ENCODE data around the gene UGCG. TPM values are rescaled to one million over a fixed set of nuclear protein-coding genes. Genes with fewer than 3 reads are reported as not detected.

UGCG gene
- total and polyA plus RNA-seq, 2 of the 8 experiments (the other 6 are each of a cell fraction or from before 2014, with no cell fraction given): 14.9 to 34.0 TPM

DNA sequence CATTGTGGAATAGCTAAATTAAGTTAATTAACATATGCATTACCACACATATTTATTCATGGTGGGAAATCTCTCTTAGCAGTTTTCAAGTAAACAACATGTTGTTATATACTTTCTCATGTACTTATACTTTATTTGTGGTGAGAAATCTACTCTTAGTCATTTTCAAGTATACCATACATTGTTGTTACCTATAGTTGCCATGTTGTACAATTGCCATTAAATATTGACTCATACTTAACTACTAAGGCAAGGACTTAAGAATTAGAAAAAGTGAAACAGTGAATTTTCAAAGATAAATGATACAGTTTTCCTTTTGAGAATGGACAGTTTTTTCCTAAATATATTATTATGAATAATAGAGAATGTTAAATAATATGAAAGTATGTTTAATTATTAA lies 27.7 kb downstream of the UGCG start:
- Histone ChIP-seq H3K56ac (replicated peaks; ENCODE audit: insufficient read length, low read depth, low read length) (no peak overlapping the region), H3K9me3 (ENCODE audit: insufficient read depth in 2 of 2, low read depth in 1 of 2, low read length in 1 of 2) (no peaks in the 10 kb centered on the region), H3K23me2 (ENCODE audit: low read depth, low read length) (no peaks in the 10 kb centered on the region), H3K79me2 (ENCODE audit: control insufficient read depth in 1 of 2, insufficient read depth in 2 of 2, low read length in 2 of 2) (no peaks in the 10 kb centered on the region), H4K5ac (ENCODE audit: insufficient read length, low read depth, low read length) (no peak overlapping the region), H3K79me1 (ENCODE audit: low read depth, low read length) (no peaks in the 10 kb centered on the region), H2AFZ (ENCODE audit: low read length) (no peak overlapping the region), H2BK15ac (ENCODE audit: low read length) (no peak overlapping the region), H2BK120ac (replicated peaks; ENCODE audit: low read depth, low read length) (no peak overlapping the region), H3K27me3 (replicated peaks in 1 of 4; ENCODE audit: control insufficient read depth in 3 of 4, extremely low read depth in 1 of 4, insufficient read depth in 3 of 4, low read length in 3 of 4) (no peaks in the 10 kb centered on the region), H3K4me2 (ENCODE audit: insufficient read depth in 1 of 2, low read depth in 2 of 2, low read length in 2 of 2) (no peak overlapping the region), H4K91ac (replicated peaks; ENCODE audit: insufficient read length, low read length) (no peak overlapping the region), H3K27ac (ENCODE audit: low read depth, low read length) (no peak overlapping the region), H3K14ac (ENCODE audit: insufficient read length) (no peak overlapping the region), H3K18ac (ENCODE audit: extremely low read depth, low read length) (no peak overlapping the region), H3K9ac (replicated peaks in 1 of 4; ENCODE audit: extremely low read depth in 1 of 4, low read depth in 3 of 4, low read length in 3 of 4) (no peak overlapping the region), H2AK5ac (ENCODE audit: low read depth, low read length) (no peak overlapping the region), H3K4me3 (ENCODE audit: extremely low read depth in 1 of 4, insufficient read depth in 2 of 4, low read depth in 3 of 4, low read length in 4 of 4) (no peak overlapping the region), H3K4ac (replicated peaks; ENCODE audit: insufficient read length, low read depth, low read length) (no peak overlapping the region), H3K23ac (ENCODE audit: insufficient read length) (no peak overlapping the region), H4K20me1 (replicated peaks in 1 of 2; ENCODE audit: control insufficient read depth in 1 of 2, insufficient read depth in 2 of 2, low read length in 2 of 2) (no peaks in the 10 kb centered on the region), H2BK12ac (ENCODE audit: low read depth, low read length) (no peak overlapping the region), H4K8ac (ENCODE audit: extremely low read depth, insufficient read depth, low read length) (no peak overlapping the region), H3K36me3 (ENCODE audit: control insufficient read depth in 2 of 4, insufficient read depth in 4 of 4, low read length in 3 of 4) (peaks cover 0 to 28% (median 2%) of the 10 kb centered on the region in 4 experiments; a peak in 4 of 8 replicates), H2BK5ac (ENCODE audit: low read depth, low read length) (no peak overlapping the region), H3K4me1 (replicated peaks in 1 of 4; ENCODE audit: control insufficient read depth in 3 of 4, insufficient read depth in 4 of 4, low read length in 3 of 4) (no peaks in the 10 kb centered on the region), H2BK20ac (ENCODE audit: low read length) (no peak overlapping the region)
- TF ChIP-seq, protein P1, sequence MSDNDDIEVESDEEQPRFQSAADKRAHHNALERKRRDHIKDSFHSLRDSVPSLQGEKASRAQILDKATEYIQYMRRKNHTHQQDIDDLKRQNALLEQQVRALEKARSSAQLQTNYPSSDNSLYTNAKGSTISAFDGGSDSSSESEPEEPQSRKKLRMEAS (IDR thresholded peaks at IDR 0.05): no peak
- TF ChIP-seq CHD2 (IDR thresholded peaks at IDR 0.05; ENCODE audit: low read length) (no peak), TCF12 (IDR thresholded peaks at IDR 0.05; ENCODE audit: low read depth, low read length) (no peak), JUN (IDR thresholded peaks at IDR 0.05; ENCODE audit: low read depth, low read length) (no peak), YY1 (IDR thresholded peaks at IDR 0.05; ENCODE audit: low read depth, low read length) (no peak), RXRA (IDR thresholded peaks at IDR 0.05; ENCODE audit: insufficient read depth, low read depth, low read length) (no peak), EP300 (IDR thresholded peaks at IDR 0.05; ENCODE audit: borderline replicate concordance in 1 of 2, low read depth in 2 of 2, low read length in 2 of 2) (no peak), CHD1 (IDR thresholded peaks at IDR 0.05; ENCODE audit: low read depth, low read length) (no peak), RFX5 (IDR thresholded peaks at IDR 0.05; ENCODE audit: borderline replicate concordance, low read depth, low read length) (no peak)
- TF ChIP-seq, protein P2, sequence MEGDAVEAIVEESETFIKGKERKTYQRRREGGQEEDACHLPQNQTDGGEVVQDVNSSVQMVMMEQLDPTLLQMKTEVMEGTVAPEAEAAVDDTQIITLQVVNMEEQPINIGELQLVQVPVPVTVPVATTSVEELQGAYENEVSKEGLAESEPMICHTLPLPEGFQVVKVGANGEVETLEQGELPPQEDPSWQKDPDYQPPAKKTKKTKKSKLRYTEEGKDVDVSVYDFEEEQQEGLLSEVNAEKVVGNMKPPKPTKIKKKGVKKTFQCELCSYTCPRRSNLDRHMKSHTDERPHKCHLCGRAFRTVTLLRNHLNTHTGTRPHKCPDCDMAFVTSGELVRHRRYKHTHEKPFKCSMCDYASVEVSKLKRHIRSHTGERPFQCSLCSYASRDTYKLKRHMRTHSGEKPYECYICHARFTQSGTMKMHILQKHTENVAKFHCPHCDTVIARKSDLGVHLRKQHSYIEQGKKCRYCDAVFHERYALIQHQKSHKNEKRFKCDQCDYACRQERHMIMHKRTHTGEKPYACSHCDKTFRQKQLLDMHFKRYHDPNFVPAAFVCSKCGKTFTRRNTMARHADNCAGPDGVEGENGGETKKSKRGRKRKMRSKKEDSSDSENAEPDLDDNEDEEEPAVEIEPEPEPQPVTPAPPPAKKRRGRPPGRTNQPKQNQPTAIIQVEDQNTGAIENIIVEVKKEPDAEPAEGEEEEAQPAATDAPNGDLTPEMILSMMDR (IDR thresholded peaks at IDR 0.05; ENCODE audit: control extremely low read depth in 1 of 3, insufficient read depth in 1 of 3, low read depth in 1 of 3, low read length in 3 of 3): no peak
- DNase-seq (ENCODE audit: low read depth in 1 of 2, low spot score in 2 of 2) (no peak), FAIRE-seq (no peak)
- ChIA-PET CTCF (ENCODE audit: partially characterized antibody) (no interaction called here), POLR2A (ENCODE audit: partially characterized antibody) (no interaction called here)

Data from H1 (cell line).